ENCODE data around the gene TTC12.

DNA sequence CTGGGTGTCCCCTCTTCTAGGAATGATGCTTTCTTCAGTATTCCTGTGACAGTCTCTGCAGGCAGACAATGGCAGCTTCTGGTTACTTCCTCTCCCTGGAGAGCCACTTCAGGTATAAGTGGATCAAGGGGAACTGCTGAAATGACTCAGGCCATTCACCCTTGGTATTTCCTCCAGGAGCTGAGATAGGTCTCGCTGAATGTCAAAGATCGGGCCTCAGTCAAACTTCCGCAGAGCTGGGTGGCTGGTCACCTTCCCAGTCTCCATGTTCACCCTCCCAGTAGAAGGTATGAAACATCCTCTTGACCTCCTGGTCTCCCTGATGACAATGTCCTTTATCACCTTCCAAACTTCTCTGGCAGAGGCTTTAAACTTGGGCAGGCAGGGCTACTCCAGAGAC lies 71.4 kb downstream of the TTC12 start:
- TF ChIP-seq, protein P1, sequence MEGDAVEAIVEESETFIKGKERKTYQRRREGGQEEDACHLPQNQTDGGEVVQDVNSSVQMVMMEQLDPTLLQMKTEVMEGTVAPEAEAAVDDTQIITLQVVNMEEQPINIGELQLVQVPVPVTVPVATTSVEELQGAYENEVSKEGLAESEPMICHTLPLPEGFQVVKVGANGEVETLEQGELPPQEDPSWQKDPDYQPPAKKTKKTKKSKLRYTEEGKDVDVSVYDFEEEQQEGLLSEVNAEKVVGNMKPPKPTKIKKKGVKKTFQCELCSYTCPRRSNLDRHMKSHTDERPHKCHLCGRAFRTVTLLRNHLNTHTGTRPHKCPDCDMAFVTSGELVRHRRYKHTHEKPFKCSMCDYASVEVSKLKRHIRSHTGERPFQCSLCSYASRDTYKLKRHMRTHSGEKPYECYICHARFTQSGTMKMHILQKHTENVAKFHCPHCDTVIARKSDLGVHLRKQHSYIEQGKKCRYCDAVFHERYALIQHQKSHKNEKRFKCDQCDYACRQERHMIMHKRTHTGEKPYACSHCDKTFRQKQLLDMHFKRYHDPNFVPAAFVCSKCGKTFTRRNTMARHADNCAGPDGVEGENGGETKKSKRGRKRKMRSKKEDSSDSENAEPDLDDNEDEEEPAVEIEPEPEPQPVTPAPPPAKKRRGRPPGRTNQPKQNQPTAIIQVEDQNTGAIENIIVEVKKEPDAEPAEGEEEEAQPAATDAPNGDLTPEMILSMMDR (IDR thresholded peaks at IDR 0.05): no peak
- TF ChIP-seq POLR2A (IDR thresholded peaks at IDR 0.05): no peak
